EL (cell line): Measurements from ENCODE around the gene WAPL.

Experiments
- DNase-seq: peaks from one replicate; pipeline ENCODE4 v3.0.0-alpha.2; 2016

The WAPL gene

DNA sequence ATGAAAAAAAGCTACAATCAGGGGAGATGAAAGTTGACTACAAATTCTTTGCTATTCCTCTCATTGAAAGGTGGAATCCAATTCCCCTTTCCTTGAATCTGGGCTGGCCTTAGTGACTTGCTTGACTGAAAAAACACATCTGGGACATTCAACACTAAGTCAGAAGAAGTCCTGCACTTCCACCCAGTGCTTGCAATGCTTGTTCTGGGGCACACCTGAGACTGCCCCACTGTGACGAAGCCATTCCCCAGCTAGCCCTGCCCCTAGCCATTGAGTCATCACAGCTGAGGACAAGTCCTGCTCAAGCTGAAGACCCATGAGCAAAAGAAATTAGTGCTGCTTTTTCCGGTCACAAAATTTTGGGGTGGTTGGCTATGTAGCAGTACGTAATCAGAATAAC is 135.8 kb downstream of the WAPL start:
- DNase-seq = no peak
